ENCODE data around the gene NUP58. TPM values are rescaled to one million over a fixed set of nuclear protein-coding genes. Genes with fewer than 3 reads are reported as not detected.

NUP58 gene
- total RNA-seq: 44.8 and 48.4 TPM in 2 replicates

- Mint-ChIP-seq H3K4me3 (peak within 1 kb of the TSS; percentile 91), H3K9me3 (no peaks in the 10 kb centered on the region), H3K27ac (peak within 1 kb of the TSS; percentile 91), H3K4me1 (peaks cover 32% of the 10 kb centered on the region), H3K27me3 (peaks cover 19% of the 10 kb centered on the region), H3K36me3 (ENCODE audit: low read depth) (peaks cover 28% of the 10 kb centered on the region)
- ATAC-seq (ENCODE audit: low read depth) (peak; percentile 99), DNase-seq (peak; percentile 89)
- TF ChIP-seq CTCF (IDR thresholded peaks at IDR 0.05): no peak
- intact Hi-C loops (cut with micrococcal nuclease): loop anchor here (1.0 to 5.0 kb wide), 9 partner anchors 14 to 1949 kb away; partner anchors contain the start of genes CDK8, MIPEP, MTMR6 and PARP4
- CTCF ChIA-PET: no interaction called here
- POLR2A ChIA-PET: interaction anchor here (0.7 to 4.1 kb wide), 3 partner anchors 15 to 578 kb away, joined by 6 to 21 read pairs (median 6); partner anchors contain the start of gene MTMR6
Observed at GRCh38 chr13:25301347-25302113, at the start of gene NUP58. Gene NUP58, plus strand, starts transcription at chr13:25301625. Its CDS starts 149 bp downstream, at chr13:25301774.

- H3K27ac Mint-ChIP-seq: no peak overlapping the region
- H3K9me3 Mint-ChIP-seq: no peaks in the 10 kb centered on the region
- DNase-seq (no peak), ATAC-seq (ENCODE audit: low read depth) (no peak)
- POLR2A ChIA-PET: no interaction called here
- peaks cover 68% of the 10 kb centered on the region for H3K36me3 Mint-ChIP-seq (ENCODE audit: low read depth)
- no peak for TF ChIP-seq CTCF (IDR thresholded peaks at IDR 0.05)
- peaks cover 18% of the 10 kb centered on the region for H3K4me1 Mint-ChIP-seq
- CTCF ChIA-PET: interaction anchor here (1.3 kb wide), 1 partner anchor 19 kb away, joined by 3 read pairs; no protein-coding TSS in a partner anchor
- H3K27me3 Mint-ChIP-seq: no peaks in the 10 kb centered on the region
- no peak overlapping the region for H3K4me3 Mint-ChIP-seq
- intact Hi-C loops (cut with micrococcal nuclease): no loop called here
Observed at GRCh38 chr13:25252225-25252624, 49.2 kb upstream of the NUP58 start.

GRCh38 chr13:25252752-25253151 lies 48.7 kb upstream of the NUP58 start:
- Mint-ChIP-seq H3K36me3 (ENCODE audit: low read depth) (peaks cover 73% of the 10 kb centered on the region), H3K27ac (no peak overlapping the region), H3K27me3 (no peaks in the 10 kb centered on the region), H3K4me1 (peaks cover 13% of the 10 kb centered on the region), H3K9me3 (no peaks in the 10 kb centered on the region), H3K4me3 (no peak overlapping the region)
- ATAC-seq (ENCODE audit: low read depth) (no peak), DNase-seq (no peak)
- intact Hi-C loops (cut with micrococcal nuclease): no loop called here
- ChIA-PET POLR2A (no interaction called here), CTCF (interaction anchor here (1.3 kb wide), 1 partner anchor 19 kb away, joined by 3 read pairs; no protein-coding TSS in a partner anchor)
- no peak for TF ChIP-seq CTCF (IDR thresholded peaks at IDR 0.05)

GRCh38 chr13:25253702-25254101 lies 47.7 kb upstream of the NUP58 start:
- ATAC-seq (ENCODE audit: low read depth): no peak
- peaks cover 4% of the 10 kb centered on the region for H3K4me1 Mint-ChIP-seq

More at GRCh38 chr13:25253702-25254101, 47.7 kb upstream of the NUP58 start:
- Mint-ChIP-seq H3K4me3 (no peak overlapping the region), H3K27me3 (no peaks in the 10 kb centered on the region), H3K36me3 (ENCODE audit: low read depth) (peaks cover 72% of the 10 kb centered on the region), H3K27ac (no peak overlapping the region), H3K9me3 (no peaks in the 10 kb centered on the region)
- DNase-seq: no peak
- intact Hi-C loops (cut with micrococcal nuclease): no loop called here
- TF ChIP-seq CTCF (IDR thresholded peaks at IDR 0.05): no peak
- ChIA-PET CTCF (no interaction called here), POLR2A (no interaction called here)

Data from activated B cell treated with CpG ODN at 0.5 μM for 24 hours (primary cell).